Loucy (cell line): ENCODE results near the gene OR1J1.

Experiments
- H2AFZ ChIP-seq: fragments of 200-600 bp; sonication (generic); 2 replicates; pipeline ENCODE4 v1.6.0; 2016; ENCODE audit warnings: antibody characterized with exemption, mild to moderate bottlenecking, low read length, moderate library complexity
- H3F3A ChIP-seq: fragments of 200-600 bp; 2 replicates; pipeline ENCODE4 v1.6.0; 2016; ENCODE audit warnings: antibody characterized with exemption, low read depth, mild to moderate bottlenecking
- H3K27me3 ChIP-seq: fragments of 200-600 bp; sonication (generic); 2 replicates; pipeline ENCODE4 v1.6.1; 2014; ENCODE audit warnings: low read length, mild to moderate bottlenecking; ENCODE audit not compliant: insufficient read depth, poor library complexity, severe bottlenecking
- H3K36me3 ChIP-seq: fragments of 200-600 bp; sonication (generic); 2 replicates; pipeline ENCODE4 v1.6.1; 2016; ENCODE audit warnings: low read length; ENCODE audit not compliant: insufficient read depth
- H3K4me1 ChIP-seq: fragments of 200-600 bp; sonication (generic); 2 replicates; pipeline ENCODE4 v1.5.1; 2014; ENCODE audit warnings: low read length, mild to moderate bottlenecking; ENCODE audit not compliant: insufficient read depth, poor library complexity, severe bottlenecking
- H3K4me2 ChIP-seq: fragments of 200-600 bp; sonication (generic); 2 replicates; pipeline ENCODE4 v1.6.0; 2014; ENCODE audit warnings: antibody characterized with exemption, low read length, low read depth, mild to moderate bottlenecking; ENCODE audit not compliant: poor library complexity, severe bottlenecking
- H3K4me3 ChIP-seq: fragments of 200-600 bp; sonication (generic); 2 replicates; pipeline ENCODE4 v1.5.1; 2014; ENCODE audit warnings: low read length, mild to moderate bottlenecking, mixed read lengths; ENCODE audit not compliant: poor library complexity, severe bottlenecking
- H3K79me2 ChIP-seq: fragments of 200-600 bp; sonication (generic); 2 replicates; pipeline ENCODE4 v1.6.1; 2014; ENCODE audit warnings: low read length; ENCODE audit not compliant: insufficient read depth
- H3K9ac ChIP-seq: fragments of 200-600 bp; sonication (generic); 2 replicates; pipeline ENCODE4 v1.6.0; 2014; ENCODE audit warnings: mild to moderate bottlenecking, low read depth, low read length, moderate library complexity; ENCODE audit not compliant: poor library complexity, severe bottlenecking
- H3K9me2 ChIP-seq: fragments of 200-600 bp; sonication (generic); replicated peaks from 2 replicates; pipeline ENCODE4 v1.6.1; 2016; ENCODE audit warnings: low read depth, low read length, mixed read lengths
- H3K9me3 ChIP-seq: fragments of 200-600 bp; sonication (generic); 2 replicates; pipeline ENCODE4 v1.6.1; 2014; ENCODE audit warnings: mild to moderate bottlenecking, antibody characterized with exemption, low read length, low read depth; ENCODE audit not compliant: insufficient read depth
- H4K20me1 ChIP-seq: fragments of 200-600 bp; sonication (generic); 2 replicates; pipeline ENCODE4 v1.6.0; 2014; ENCODE audit warnings: antibody characterized with exemption, low read length, mild to moderate bottlenecking; ENCODE audit not compliant: insufficient read depth, poor library complexity, severe bottlenecking
- EZH2phosphoT487 ChIP-seq: fragments of 200-600 bp; IDR thresholded peaks from 2 replicates; pipeline ENCODE4 v1.6.1; 2018; ENCODE audit warnings: antibody characterized with exemption, mild to moderate bottlenecking, moderate library complexity, borderline replicate concordance
- TF ChIP-seq, protein P1 (sequence below): fragments of 200-600 bp; sonication (generic); conservative IDR thresholded peaks from 2 replicates; pipeline ENCODE4 v1.5.1; 2014; ENCODE audit warnings: mild to moderate bottlenecking, antibody characterized with exemption, low read length

The OR1J1 gene, protein sequence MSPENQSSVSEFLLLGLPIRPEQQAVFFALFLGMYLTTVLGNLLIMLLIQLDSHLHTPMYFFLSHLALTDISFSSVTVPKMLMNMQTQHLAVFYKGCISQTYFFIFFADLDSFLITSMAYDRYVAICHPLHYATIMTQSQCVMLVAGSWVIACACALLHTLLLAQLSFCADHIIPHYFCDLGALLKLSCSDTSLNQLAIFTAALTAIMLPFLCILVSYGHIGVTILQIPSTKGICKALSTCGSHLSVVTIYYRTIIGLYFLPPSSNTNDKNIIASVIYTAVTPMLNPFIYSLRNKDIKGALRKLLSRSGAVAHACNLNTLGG

DNA sequence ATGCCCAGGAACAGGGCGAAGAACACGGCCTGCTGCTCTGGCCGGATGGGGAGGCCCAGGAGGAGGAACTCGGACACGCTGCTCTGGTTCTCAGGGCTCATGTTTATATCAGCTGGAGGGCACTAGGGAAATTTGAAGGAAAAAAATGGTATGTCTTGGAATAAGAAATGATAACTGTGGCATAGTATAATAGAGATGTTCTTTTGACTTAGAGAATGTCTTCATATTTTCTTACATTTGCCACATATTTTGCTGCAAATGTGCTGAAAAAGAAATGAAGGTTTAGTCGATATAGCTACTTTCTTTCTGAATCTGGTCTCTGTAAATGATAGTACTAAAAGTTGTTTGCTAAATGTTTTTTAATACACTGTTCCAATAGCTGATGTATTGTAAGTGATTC is at the start of gene OR1J1:
TSS of gene OR1J1 (minus strand) at position 101 of the 400 bp plus-strand sequence. CDS start at position 101, 0 bp downstream.
- no peaks in the 10 kb centered on the region for H3K4me1 ChIP-seq
- H3F3A ChIP-seq, result no peaks in the 10 kb centered on the region
- H3K4me2 ChIP-seq, result no peak within 1 kb of the TSS
- H3K79me2 ChIP-seq, result no peaks in the 10 kb centered on the region
- TF ChIP-seq, protein P1, sequence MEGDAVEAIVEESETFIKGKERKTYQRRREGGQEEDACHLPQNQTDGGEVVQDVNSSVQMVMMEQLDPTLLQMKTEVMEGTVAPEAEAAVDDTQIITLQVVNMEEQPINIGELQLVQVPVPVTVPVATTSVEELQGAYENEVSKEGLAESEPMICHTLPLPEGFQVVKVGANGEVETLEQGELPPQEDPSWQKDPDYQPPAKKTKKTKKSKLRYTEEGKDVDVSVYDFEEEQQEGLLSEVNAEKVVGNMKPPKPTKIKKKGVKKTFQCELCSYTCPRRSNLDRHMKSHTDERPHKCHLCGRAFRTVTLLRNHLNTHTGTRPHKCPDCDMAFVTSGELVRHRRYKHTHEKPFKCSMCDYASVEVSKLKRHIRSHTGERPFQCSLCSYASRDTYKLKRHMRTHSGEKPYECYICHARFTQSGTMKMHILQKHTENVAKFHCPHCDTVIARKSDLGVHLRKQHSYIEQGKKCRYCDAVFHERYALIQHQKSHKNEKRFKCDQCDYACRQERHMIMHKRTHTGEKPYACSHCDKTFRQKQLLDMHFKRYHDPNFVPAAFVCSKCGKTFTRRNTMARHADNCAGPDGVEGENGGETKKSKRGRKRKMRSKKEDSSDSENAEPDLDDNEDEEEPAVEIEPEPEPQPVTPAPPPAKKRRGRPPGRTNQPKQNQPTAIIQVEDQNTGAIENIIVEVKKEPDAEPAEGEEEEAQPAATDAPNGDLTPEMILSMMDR, result no peak
- TF ChIP-seq EZH2phosphoT487, result no peak
- no peak within 1 kb of the TSS for H3K4me3 ChIP-seq
- H3K9me3 ChIP-seq, result no peaks in the 10 kb centered on the region
- H3K27me3 ChIP-seq, result no peaks in the 10 kb centered on the region
- no peak within 1 kb of the TSS for H2AFZ ChIP-seq
- H3K36me3 ChIP-seq, result no peaks in the 10 kb centered on the region
- H4K20me1 ChIP-seq, result no peaks in the 10 kb centered on the region
- no peaks in the 10 kb centered on the region for H3K9me2 ChIP-seq
- H3K9ac ChIP-seq, result no peak within 1 kb of the TSS

DNA sequence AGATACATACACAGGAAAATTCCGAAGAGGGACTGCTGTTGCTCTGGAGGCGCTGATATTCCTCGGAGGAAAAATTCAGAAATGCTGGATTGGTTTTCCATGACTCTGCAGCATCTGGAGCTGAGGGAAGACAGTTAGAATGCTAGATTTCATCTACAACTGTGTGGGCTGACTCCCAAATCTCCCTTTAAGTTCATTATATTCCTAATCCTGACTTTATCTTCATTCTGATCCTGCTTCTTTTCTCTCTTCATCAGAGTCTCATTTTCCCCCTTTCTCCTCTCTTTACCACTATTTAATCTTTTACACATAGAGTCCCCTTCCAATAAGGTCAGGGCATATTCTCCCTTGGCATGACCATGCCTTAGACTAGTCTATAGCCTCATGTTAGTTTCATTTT is 49.5 kb upstream of the OR1J1 start, which contains the start of gene OR1N1:
TSS of gene OR1N1 (minus strand) at position 101 of the 400 bp plus-strand sequence. CDS start at position 101, 0 bp downstream.
- Histone ChIP-seq H3F3A (no peaks in the 10 kb centered on the region), H2AFZ (no peak within 1 kb of the TSS), H3K9ac (no peak within 1 kb of the TSS), H3K4me1 (no peaks in the 10 kb centered on the region), H3K4me2 (no peak within 1 kb of the TSS), H3K27me3 (no peaks in the 10 kb centered on the region), H4K20me1 (no peaks in the 10 kb centered on the region), H3K4me3 (no peak within 1 kb of the TSS), H3K36me3 (no peaks in the 10 kb centered on the region), H3K9me2 (no peaks in the 10 kb centered on the region), H3K79me2 (no peaks in the 10 kb centered on the region), H3K9me3 (no peaks in the 10 kb centered on the region)
- TF ChIP-seq, protein P1, result no peak
- no peak for TF ChIP-seq EZH2phosphoT487

DNA sequence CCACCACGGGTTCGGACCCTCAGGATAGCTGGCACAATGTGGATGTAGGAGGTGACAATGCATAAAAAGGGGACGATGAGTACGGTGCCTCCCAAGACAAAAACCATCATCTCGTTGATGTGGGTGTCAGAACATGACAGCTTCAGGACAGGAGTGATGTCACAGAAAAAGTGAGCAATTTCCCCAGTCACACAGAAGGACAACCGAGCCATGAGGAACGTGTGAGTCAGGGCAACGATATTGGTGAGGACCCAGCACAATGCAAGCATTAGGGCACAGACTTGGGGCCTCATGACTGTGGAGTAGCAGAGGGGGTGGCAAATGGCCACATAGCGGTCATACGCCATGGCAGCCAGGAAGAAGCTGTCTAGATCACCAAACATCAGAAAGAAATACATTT is 48.9 kb upstream of the OR1J1 start:
- H3K9me2 ChIP-seq, result no peaks in the 10 kb centered on the region
- H3F3A ChIP-seq, result no peaks in the 10 kb centered on the region
- H3K79me2 ChIP-seq, result no peaks in the 10 kb centered on the region
- H3K4me3 ChIP-seq, result no peak overlapping the region
- TF ChIP-seq, protein P1, result no peak
- no peaks in the 10 kb centered on the region for H3K9me3 ChIP-seq
- H3K27me3 ChIP-seq, result no peaks in the 10 kb centered on the region
- H4K20me1 ChIP-seq, result no peaks in the 10 kb centered on the region
- no peaks in the 10 kb centered on the region for H3K4me1 ChIP-seq
- H2AFZ ChIP-seq, result no peak overlapping the region
- no peaks in the 10 kb centered on the region for H3K36me3 ChIP-seq
- H3K9ac ChIP-seq, result no peak overlapping the region
- no peak overlapping the region for H3K4me2 ChIP-seq
